NCI-H526 (cell line): ENCODE results near the gene TBX1.
A peak's percentile ranks its signal among the peaks of the same experiment; 100 is the strongest.

ENCODE experiments used
- DNase-seq, 2 experiments: peaks; one replicate each; lab custom pipeline; 2025; lab: John Stamatoyannopoulos, UW

Gene TBX1

GRCh38 chr22:19760058-19760950 lies at the start of gene TBX1:
TBX1 (plus strand) TSS chr22:19760778; CDS start chr22:19760844, 66 bp downstream.
- DNase-seq, result peak in 1 of 2 experiments; percentile 36

- no peak for DNase-seq
Observed at GRCh38 chr22:19713245-19713644, 47.3 kb upstream of the TBX1 start.

- no peak for DNase-seq
Observed at GRCh38 chr22:19713650-19714311, 46.8 kb upstream of the TBX1 start.

- no peak for DNase-seq
Observed at GRCh38 chr22:19714312-19715187, 46.0 kb upstream of the TBX1 start, which contains the start of gene SEPTIN5. SEPTIN5 (plus strand) TSS chr22:19714503; CDS start chr22:19714589, 86 bp downstream.

- no peak for DNase-seq
Observed at GRCh38 chr22:19715188-19715930, 45.2 kb upstream of the TBX1 start.

GRCh38 chr22:19716041-19716828 lies 44.3 kb upstream of the TBX1 start:
- DNase-seq, result no peak

GRCh38 chr22:19716829-19717105 lies 43.8 kb upstream of the TBX1 start:
- DNase-seq, result no peak

GRCh38 chr22:19717181-19717580 lies 43.4 kb upstream of the TBX1 start:
- no peak for DNase-seq

- peak in 1 of 2 experiments; percentile 61 for DNase-seq
Observed at GRCh38 chr22:19717691-19718455, 42.7 kb upstream of the TBX1 start.

- DNase-seq, result no peak
Observed at GRCh38 chr22:19718456-19719049, 42.0 kb upstream of the TBX1 start.

- no peak for DNase-seq
Observed at GRCh38 chr22:19719050-19719482, 41.5 kb upstream of the TBX1 start.

- no peak for DNase-seq
Observed at GRCh38 chr22:19719488-19720021, 41.0 kb upstream of the TBX1 start.

GRCh38 chr22:19720150-19720827 lies 40.3 kb upstream of the TBX1 start:
- no peak for DNase-seq

GRCh38 chr22:19720999-19721329 lies 39.6 kb upstream of the TBX1 start:
- no peak for DNase-seq

GRCh38 chr22:19721330-19722177 lies 39.0 kb upstream of the TBX1 start:
- DNase-seq, result no peak

- DNase-seq, result no peak
Observed at GRCh38 chr22:19722178-19722981, 38.2 kb upstream of the TBX1 start.

GRCh38 chr22:19722982-19723231 lies 37.7 kb upstream of the TBX1 start:
- DNase-seq, result no peak
